K562 (cell line): ENCODE results near the gene ACACB.

Experiments
- DPF2 ChIP-seq: fragments of 450-650 bp; IDR thresholded peaks from 2 replicates; pipeline ENCODE4 v1.6.1; 2016
- FOXM1 ChIP-seq, 2 experiments: fragments of 450-650 bp in 1 of 2; sonication (generic) in 1 of 2; formaldehyde crosslinking in 1 of 2; IDR thresholded peaks; 2 replicates each; pipeline versions ENCODE4 v1.6.1 to v1.9.0; 2017 to 2022; ENCODE audit warnings: low read depth in 2 of 2, mild to moderate bottlenecking in 2 of 2, missing genetic modification reagents in 1 of 2, moderate library complexity in 1 of 2
- MEF2A ChIP-seq: IDR thresholded peaks from 2 replicates; pipeline ENCODE4 v1.6.1; 2011; ENCODE audit warnings: low read depth, mild to moderate bottlenecking, low read length, moderate library complexity; ENCODE audit not compliant: control insufficient read depth
- MTA1 ChIP-seq: fragments of 450-650 bp; IDR thresholded peaks from 2 replicates; pipeline ENCODE4 v1.6.1; 2017; ENCODE audit warnings: borderline replicate concordance
- MTA2 ChIP-seq: fragments of 450-650 bp; IDR thresholded peaks from 2 replicates; pipeline ENCODE4 v1.6.1; 2016; ENCODE audit warnings: low read depth
- POLR2A ChIP-seq: fragments of 450-650 bp; conservative IDR thresholded peaks from 2 replicates; pipeline ENCODE4 v1.6.1; 2016
- RAD21 ChIP-seq, 2 experiments: fragments of 250-450 bp in 1 of 2; fragments of 450-650 bp in 1 of 2; sonication (Bioruptor Pico) in 1 of 2; formaldehyde crosslinking in 1 of 2; IDR thresholded peaks in 1 of 2; conservative IDR thresholded peaks in 1 of 2; 2 replicates each; pipeline versions ENCODE4 v1.4.0 to v1.8.0; 2020 to 2022; ENCODE audit warnings: mild to moderate bottlenecking in 2 of 2, moderate library complexity in 1 of 2
- TF ChIP-seq, protein P1 (sequence below): fragments of 250-450 bp; sonication (Bioruptor Pico); IDR thresholded peaks from 2 replicates; pipeline ENCODE4 v1.8.0; 2021; ENCODE audit warnings: borderline replicate concordance, mild to moderate bottlenecking, moderate library complexity; ENCODE audit not compliant: poor library complexity, severe bottlenecking
- TF ChIP-seq, protein P2 (sequence below): fragments of 450-650 bp; IDR thresholded peaks from 2 replicates; pipeline ENCODE4 v1.6.1; 2017; ENCODE audit warnings: mild to moderate bottlenecking, moderate library complexity
- TF ChIP-seq, protein P3 (sequence below): sonication (generic); formaldehyde crosslinking; IDR thresholded peaks from 2 replicates; pipeline ENCODE4 v1.5.0; 2020; ENCODE audit warnings: missing genetic modification reagents

DNA sequence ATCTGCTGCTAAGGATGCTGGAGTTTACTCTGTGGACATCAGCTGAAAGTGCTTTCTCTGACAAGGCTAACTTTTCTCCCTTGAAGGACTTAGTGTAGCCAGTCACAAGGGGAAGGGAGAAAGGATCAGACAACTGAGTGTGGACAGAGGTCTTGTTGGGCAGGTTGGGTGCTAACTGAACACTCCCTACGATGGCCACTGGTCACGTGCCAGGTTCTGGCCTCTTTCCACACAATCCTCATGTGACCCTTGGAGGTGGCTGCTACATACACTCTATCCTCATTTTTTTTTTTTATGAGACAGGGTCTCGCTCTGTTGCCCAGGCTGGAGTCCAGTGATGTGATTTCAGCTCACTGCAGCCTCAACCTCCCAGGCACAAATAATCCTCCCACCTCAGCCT, 153.0 kb downstream of the ACACB start:
- TF ChIP-seq MEF2A = no peak
- TF ChIP-seq POLR2A = no peak
- TF ChIP-seq, protein P1, sequence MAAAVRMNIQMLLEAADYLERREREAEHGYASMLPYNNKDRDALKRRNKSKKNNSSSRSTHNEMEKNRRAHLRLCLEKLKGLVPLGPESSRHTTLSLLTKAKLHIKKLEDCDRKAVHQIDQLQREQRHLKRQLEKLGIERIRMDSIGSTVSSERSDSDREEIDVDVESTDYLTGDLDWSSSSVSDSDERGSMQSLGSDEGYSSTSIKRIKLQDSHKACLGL (CRISPR knock-in tag) = no peak
- TF ChIP-seq, protein P2, sequence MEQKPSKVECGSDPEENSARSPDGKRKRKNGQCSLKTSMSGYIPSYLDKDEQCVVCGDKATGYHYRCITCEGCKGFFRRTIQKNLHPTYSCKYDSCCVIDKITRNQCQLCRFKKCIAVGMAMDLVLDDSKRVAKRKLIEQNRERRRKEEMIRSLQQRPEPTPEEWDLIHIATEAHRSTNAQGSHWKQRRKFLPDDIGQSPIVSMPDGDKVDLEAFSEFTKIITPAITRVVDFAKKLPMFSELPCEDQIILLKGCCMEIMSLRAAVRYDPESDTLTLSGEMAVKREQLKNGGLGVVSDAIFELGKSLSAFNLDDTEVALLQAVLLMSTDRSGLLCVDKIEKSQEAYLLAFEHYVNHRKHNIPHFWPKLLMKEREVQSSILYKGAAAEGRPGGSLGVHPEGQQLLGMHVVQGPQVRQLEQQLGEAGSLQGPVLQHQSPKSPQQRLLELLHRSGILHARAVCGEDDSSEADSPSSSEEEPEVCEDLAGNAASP = no peak
- no peak for TF ChIP-seq RAD21 (CRISPR knock-in tag; conservative IDR thresholded peaks at IDR 0.05 in 1 of 2, IDR thresholded peaks at IDR 0.05 in 1 of 2)
- no peak for TF ChIP-seq FOXM1 (IDR thresholded peaks at IDR 0.05; ENCODE audit: low read depth)
- TF ChIP-seq FOXM1 (CRISPR knock-in tag; IDR thresholded peaks at IDR 0.05; ENCODE audit: low read depth) = no peak
- TF ChIP-seq, protein P3, sequence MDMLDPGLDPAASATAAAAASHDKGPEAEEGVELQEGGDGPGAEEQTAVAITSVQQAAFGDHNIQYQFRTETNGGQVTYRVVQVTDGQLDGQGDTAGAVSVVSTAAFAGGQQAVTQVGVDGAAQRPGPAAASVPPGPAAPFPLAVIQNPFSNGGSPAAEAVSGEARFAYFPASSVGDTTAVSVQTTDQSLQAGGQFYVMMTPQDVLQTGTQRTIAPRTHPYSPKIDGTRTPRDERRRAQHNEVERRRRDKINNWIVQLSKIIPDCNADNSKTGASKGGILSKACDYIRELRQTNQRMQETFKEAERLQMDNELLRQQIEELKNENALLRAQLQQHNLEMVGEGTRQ (CRISPR knock-in tag) = no peak
- TF ChIP-seq MTA2 = no peak
- no peak for TF ChIP-seq MTA1
- TF ChIP-seq DPF2 = no peak
